Panc1 (cell line): ENCODE results near the gene C19orf12. TPM values are rescaled to one million over a fixed set of nuclear protein-coding genes. Genes with fewer than 3 reads are reported as not detected.

Experiments
- ATAC-seq: fragments of 200-7000 bp; cut with Tn5 transposase; 2 replicates; pipeline ENCODE4 v1.9.1; 2020; ENCODE audit warnings: mild to moderate bottlenecking, moderate library complexity
- BruUV-seq: library from RNA; stranded (reverse); fragments of 400-500 nt; replicated peaks from 2 replicates; lab custom pipeline; 2021; lab: Mats Ljungman, UMichigan
- CTCF ChIA-PET: fragments of 300-600 bp; sonication (Branson Sonifier 250); formaldehyde crosslinking; loops from one replicate; lab custom pipeline; 2022; ENCODE audit warnings: antibody characterized with exemption; lab: Charles Lee
- POLR2A ChIA-PET: fragments of 300-600 bp; sonication (Branson Sonifier 250); formaldehyde crosslinking; loops from one replicate; lab custom pipeline; 2022; ENCODE audit warnings: antibody characterized with exemption; lab: Charles Lee
- DNase-seq: peaks from one replicate; pipeline ENCODE4 v3.0.0-alpha.2; 2010; ENCODE audit warnings: low read depth, low spot score
- H3K27ac ChIP-seq: 2 replicates; pipeline ENCODE4 v1.5.1; 2011; ENCODE audit warnings: mild to moderate bottlenecking, low read length, inconsistent platforms
- H3K27me3 ChIP-seq: fragments of 200-500 bp; sonication (Bioruptor generic); 2 replicates; pipeline ENCODE4 v1.6.0; 2014; ENCODE audit warnings: low read length, inconsistent platforms; ENCODE audit not compliant: control insufficient read depth, insufficient read depth
- H3K36me3 ChIP-seq: fragments of 200-500 bp; sonication (Bioruptor generic); 2 replicates; pipeline ENCODE4 v1.5.1; 2014; ENCODE audit warnings: inconsistent platforms, mild to moderate bottlenecking, low read length, moderate library complexity; ENCODE audit not compliant: control insufficient read depth, insufficient read depth
- H3K4me1 ChIP-seq: 2 replicates; pipeline ENCODE4 v1.5.1; 2011; ENCODE audit warnings: inconsistent platforms, mild to moderate bottlenecking, low read length, moderate library complexity; ENCODE audit not compliant: control insufficient read depth, insufficient read depth
- H3K4me3 ChIP-seq, 2 experiments: 2 replicates each; pipeline ENCODE4 v1.5.1; 2011 to 2012; ENCODE audit warnings: low read depth in 2 of 2, low read length in 2 of 2, mild to moderate bottlenecking in 2 of 2, inconsistent platforms in 1 of 2, moderate library complexity in 1 of 2
- H3K9me3 ChIP-seq: fragments of 200-500 bp; sonication (Bioruptor generic); 2 replicates; pipeline ENCODE4 v1.5.1; 2014; ENCODE audit warnings: low read depth, mild to moderate bottlenecking, inconsistent platforms, low read length, moderate library complexity; ENCODE audit not compliant: control insufficient read depth, insufficient read depth
- POLR2AphosphoS5 ChIP-seq: IDR thresholded peaks from 2 replicates; pipeline ENCODE4 v1.6.1; 2012; ENCODE audit warnings: mild to moderate bottlenecking, low read depth, low read length, moderate library complexity
- SIN3A ChIP-seq: IDR thresholded peaks from 2 replicates; pipeline ENCODE4 v1.6.1; 2012; ENCODE audit warnings: low read depth, mild to moderate bottlenecking, low read length, moderate library complexity, borderline replicate concordance; ENCODE audit not compliant: insufficient read depth
- TCF7L2 ChIP-seq: IDR thresholded peaks from 2 replicates; pipeline ENCODE4 v1.6.1; 2011; ENCODE audit warnings: mild to moderate bottlenecking, low read depth, low read length, inconsistent platforms
- in situ Hi-C: cut with HindIII; loops from 2 replicates; pipeline ENCODE4 v1.10.0; 2016; ENCODE audit warnings: low sequenced_read_pairs, low pct_unique_long_range_greater_than_20kb
- intact Hi-C: fragments of 100-400 bp; cut with micrococcal nuclease; formaldehyde crosslinking; loops from one replicate; pipeline ENCODE4 v1.10.0; 2022; ENCODE audit not compliant: unreplicated experiment
- total RNA-seq: library from RNA; stranded (reverse); gene quantifications from one replicate; pipeline ENCODE4 v1.2.1, GENCODE V29; 2021; ENCODE audit not compliant: unreplicated experiment
- TF ChIP-seq, protein P1 (sequence below): fragments of 450-650 bp; IDR thresholded peaks from 2 replicates; pipeline ENCODE4 v1.5.1; 2017; ENCODE audit warnings: mild to moderate bottlenecking
- TF ChIP-seq, protein P2 (sequence below), 2 experiments: IDR thresholded peaks; 2 replicates each; pipeline ENCODE4 v1.6.1; 2011 to 2012; ENCODE audit warnings: low read depth in 2 of 2, control low read depth in 1 of 2, low read length in 1 of 2, mild to moderate bottlenecking in 1 of 2, moderate library complexity in 1 of 2; ENCODE audit not compliant: insufficient read depth in 1 of 2

The C19orf12 gene
- total RNA-seq, 1 experiment from 2014 or later: 43.4 TPM

DNA sequence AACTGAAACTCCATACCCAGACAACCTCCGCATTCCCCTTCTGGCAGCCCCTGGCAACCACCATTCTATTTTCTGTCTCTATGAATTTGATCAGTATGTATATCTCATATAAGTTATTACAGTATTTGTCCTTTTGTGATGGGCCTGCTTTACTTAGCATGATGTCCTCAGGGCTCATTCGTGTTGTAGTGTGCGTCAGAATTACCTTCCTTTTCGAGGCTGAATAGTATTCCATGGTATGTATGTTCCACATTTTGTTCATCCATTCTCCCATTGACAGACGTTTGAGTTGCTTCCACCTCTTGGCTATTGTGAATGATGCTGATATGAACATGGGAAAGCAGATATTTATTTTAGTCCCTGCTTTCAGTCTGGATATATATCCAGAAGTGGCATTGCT lies 44.8 kb downstream of the C19orf12 start:
- POLR2A ChIA-PET: no interaction called here

DNA sequence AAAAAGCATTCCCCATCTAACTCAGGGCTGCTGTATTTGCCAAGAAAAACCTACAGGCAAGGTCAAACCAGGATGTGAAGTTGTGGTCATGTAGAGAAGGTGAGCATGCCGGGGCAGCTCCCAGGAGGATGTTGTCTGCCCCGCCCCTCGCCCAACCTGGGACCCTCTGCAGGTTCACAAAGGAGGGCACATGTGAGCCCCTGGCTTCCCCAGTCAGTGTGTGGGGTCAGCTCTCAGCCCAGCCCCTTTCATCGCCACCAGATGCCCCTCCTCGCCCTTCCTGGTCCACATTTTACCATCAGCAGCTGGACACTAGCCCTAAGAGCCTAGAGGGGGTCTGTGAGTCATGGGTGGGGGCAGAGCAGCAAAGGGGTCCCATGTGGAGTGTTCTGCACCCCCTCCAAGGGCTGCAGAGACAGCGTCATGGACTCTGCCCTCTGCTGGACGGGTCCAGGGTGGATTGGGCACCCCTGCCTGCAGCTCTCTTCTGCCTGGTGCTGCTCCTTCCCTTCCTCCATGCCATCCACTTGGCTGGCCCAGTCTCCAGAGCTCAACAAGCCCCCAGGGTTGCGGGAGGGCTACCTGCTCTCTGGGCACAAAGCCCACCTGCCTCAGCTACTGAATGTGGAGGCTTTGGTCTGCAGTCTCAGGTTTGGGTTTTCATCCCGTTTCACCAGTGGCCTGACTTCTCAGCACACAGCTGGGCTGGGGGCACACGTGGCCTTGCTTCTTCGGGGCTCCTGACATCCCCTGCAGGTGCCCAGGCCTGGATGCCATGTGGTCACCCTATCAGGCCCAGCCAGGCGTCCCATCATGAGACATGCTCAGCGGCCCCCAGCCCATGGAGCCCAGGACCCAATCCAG lies 46.1 kb downstream of the C19orf12 start:
- DNase-seq (no peak), ATAC-seq (no peak)
- no TSS peak for BruUV-seq
- Histone ChIP-seq H3K4me1 (peaks cover 45% of the 10 kb centered on the region), H3K27me3 (no peaks in the 10 kb centered on the region), H3K9me3 (no peaks in the 10 kb centered on the region), H3K4me3 (no peak overlapping the region), H3K27ac (0 out of 2 replicates have a peak overlapping the region, but pooled peaks have one; percentile 9), H3K36me3 (no peaks in the 10 kb centered on the region)
- ChIA-PET CTCF (interaction anchor here (0.6 to 2.9 kb wide), 5 partner anchors 12 to 771 kb away, joined by 3 to 13 read pairs (median 3); no protein-coding TSS in a partner anchor), POLR2A (interaction anchor here (0.7 kb wide), 1 partner anchor 36 kb away, joined by 4 read pairs; no protein-coding TSS in a partner anchor)
- intact Hi-C loops (loop anchor here (2.0 kb wide), 1 partner anchor 58 kb away; no protein-coding TSS in a partner anchor), in situ Hi-C loops (no loop called here)
- no peak for TF ChIP-seq POLR2AphosphoS5
- TF ChIP-seq, protein P1, sequence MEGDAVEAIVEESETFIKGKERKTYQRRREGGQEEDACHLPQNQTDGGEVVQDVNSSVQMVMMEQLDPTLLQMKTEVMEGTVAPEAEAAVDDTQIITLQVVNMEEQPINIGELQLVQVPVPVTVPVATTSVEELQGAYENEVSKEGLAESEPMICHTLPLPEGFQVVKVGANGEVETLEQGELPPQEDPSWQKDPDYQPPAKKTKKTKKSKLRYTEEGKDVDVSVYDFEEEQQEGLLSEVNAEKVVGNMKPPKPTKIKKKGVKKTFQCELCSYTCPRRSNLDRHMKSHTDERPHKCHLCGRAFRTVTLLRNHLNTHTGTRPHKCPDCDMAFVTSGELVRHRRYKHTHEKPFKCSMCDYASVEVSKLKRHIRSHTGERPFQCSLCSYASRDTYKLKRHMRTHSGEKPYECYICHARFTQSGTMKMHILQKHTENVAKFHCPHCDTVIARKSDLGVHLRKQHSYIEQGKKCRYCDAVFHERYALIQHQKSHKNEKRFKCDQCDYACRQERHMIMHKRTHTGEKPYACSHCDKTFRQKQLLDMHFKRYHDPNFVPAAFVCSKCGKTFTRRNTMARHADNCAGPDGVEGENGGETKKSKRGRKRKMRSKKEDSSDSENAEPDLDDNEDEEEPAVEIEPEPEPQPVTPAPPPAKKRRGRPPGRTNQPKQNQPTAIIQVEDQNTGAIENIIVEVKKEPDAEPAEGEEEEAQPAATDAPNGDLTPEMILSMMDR: peak; percentile 87

More for the DNA sequence above, 44.8 kb downstream of the C19orf12 start:
- ATAC-seq (no peak), DNase-seq (no peak)
- TF ChIP-seq TCF7L2: no peak
- TF ChIP-seq, protein P1: no peak
- no peak for TF ChIP-seq SIN3A
- no peak for TF ChIP-seq POLR2AphosphoS5
- TF ChIP-seq, protein P2, sequence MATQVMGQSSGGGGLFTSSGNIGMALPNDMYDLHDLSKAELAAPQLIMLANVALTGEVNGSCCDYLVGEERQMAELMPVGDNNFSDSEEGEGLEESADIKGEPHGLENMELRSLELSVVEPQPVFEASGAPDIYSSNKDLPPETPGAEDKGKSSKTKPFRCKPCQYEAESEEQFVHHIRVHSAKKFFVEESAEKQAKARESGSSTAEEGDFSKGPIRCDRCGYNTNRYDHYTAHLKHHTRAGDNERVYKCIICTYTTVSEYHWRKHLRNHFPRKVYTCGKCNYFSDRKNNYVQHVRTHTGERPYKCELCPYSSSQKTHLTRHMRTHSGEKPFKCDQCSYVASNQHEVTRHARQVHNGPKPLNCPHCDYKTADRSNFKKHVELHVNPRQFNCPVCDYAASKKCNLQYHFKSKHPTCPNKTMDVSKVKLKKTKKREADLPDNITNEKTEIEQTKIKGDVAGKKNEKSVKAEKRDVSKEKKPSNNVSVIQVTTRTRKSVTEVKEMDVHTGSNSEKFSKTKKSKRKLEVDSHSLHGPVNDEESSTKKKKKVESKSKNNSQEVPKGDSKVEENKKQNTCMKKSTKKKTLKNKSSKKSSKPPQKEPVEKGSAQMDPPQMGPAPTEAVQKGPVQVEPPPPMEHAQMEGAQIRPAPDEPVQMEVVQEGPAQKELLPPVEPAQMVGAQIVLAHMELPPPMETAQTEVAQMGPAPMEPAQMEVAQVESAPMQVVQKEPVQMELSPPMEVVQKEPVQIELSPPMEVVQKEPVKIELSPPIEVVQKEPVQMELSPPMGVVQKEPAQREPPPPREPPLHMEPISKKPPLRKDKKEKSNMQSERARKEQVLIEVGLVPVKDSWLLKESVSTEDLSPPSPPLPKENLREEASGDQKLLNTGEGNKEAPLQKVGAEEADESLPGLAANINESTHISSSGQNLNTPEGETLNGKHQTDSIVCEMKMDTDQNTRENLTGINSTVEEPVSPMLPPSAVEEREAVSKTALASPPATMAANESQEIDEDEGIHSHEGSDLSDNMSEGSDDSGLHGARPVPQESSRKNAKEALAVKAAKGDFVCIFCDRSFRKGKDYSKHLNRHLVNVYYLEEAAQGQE (IDR thresholded peaks at IDR 0.05; ENCODE audit: insufficient read depth in 1 of 2, low read depth in 2 of 2, low read length in 1 of 2): no peak
- in situ Hi-C loops (no loop called here), intact Hi-C loops (no loop called here)
- H3K4me3 ChIP-seq: no peak overlapping the region
- no TSS peak for BruUV-seq
- CTCF ChIA-PET: no interaction called here
- H3K27ac ChIP-seq: no peak overlapping the region
- no peaks in the 10 kb centered on the region for H3K27me3 ChIP-seq
- no peaks in the 10 kb centered on the region for H3K36me3 ChIP-seq
- no peaks in the 10 kb centered on the region for H3K9me3 ChIP-seq
- peaks cover 36% of the 10 kb centered on the region for H3K4me1 ChIP-seq
